Measurements from ENCODE around the gene UHRF2. TPM values are rescaled to one million over a fixed set of nuclear protein-coding genes. Genes with fewer than 3 reads are reported as not detected.
"Not testable (repeated sequence)": the region's sequence is repeated elsewhere in the genome, so short reads cannot be mapped to it uniquely, and the experiment has no call there.

Gene UHRF2
- total RNA-seq, 6 experiments from 2014 or later: 23.3 to 34.9 (median 26.2) TPM

- Mint-ChIP-seq H3K27ac (no peak overlapping the region), H3K36me3 (ENCODE audit: low read depth) (peaks cover 11% of the 10 kb centered on the region), H3K27me3 (ENCODE audit: insufficient read depth) (no peaks in the 10 kb centered on the region), H3K9me3 (no peaks in the 10 kb centered on the region), H3K4me3 (no peak overlapping the region), H3K4me1 (ENCODE audit: low read depth) (peaks cover 36% of the 10 kb centered on the region)
- no peak for DNase-seq
- TF ChIP-seq CTCF (IDR thresholded peaks at IDR 0.05): no peak
Observed at GRCh38 chr9:6450641-6451375, 37.8 kb downstream of the UHRF2 start.

GRCh38 chr9:6455292-6455691 lies 42.3 kb downstream of the UHRF2 start:
- H3K27ac Mint-ChIP-seq; H3K27me3 Mint-ChIP-seq (ENCODE audit: insufficient read depth); DNase-seq; H3K9me3 Mint-ChIP-seq; H3K4me3 Mint-ChIP-seq: not testable (repeated sequence)
- Mint-ChIP-seq H3K4me1 (ENCODE audit: low read depth) (peaks cover 33% of the 10 kb centered on the region), H3K36me3 (ENCODE audit: low read depth) (peaks cover 28% of the 10 kb centered on the region)

GRCh38 chr9:6458704-6459103 lies 45.7 kb downstream of the UHRF2 start:
- not testable (repeated sequence) for H3K27ac Mint-ChIP-seq; DNase-seq; H3K4me3 Mint-ChIP-seq; H3K9me3 Mint-ChIP-seq; H3K27me3 Mint-ChIP-seq (ENCODE audit: insufficient read depth); H3K4me1 Mint-ChIP-seq (ENCODE audit: low read depth)
- peaks cover 22% of the 10 kb centered on the region for H3K36me3 Mint-ChIP-seq (ENCODE audit: low read depth)

- peaks cover 22% of the 10 kb centered on the region for H3K36me3 Mint-ChIP-seq (ENCODE audit: low read depth)
- no peak overlapping the region for H3K27ac Mint-ChIP-seq
- no peak overlapping the region for H3K4me3 Mint-ChIP-seq
- peaks cover 10% of the 10 kb centered on the region; the same call in 1 of the 2 replicates for H3K4me1 Mint-ChIP-seq (ENCODE audit: low read depth)
- TF ChIP-seq CTCF (IDR thresholded peaks at IDR 0.05): no peak
- no peaks in the 10 kb centered on the region for H3K9me3 Mint-ChIP-seq
- no peak for DNase-seq
- H3K27me3 Mint-ChIP-seq (ENCODE audit: insufficient read depth): no peaks in the 10 kb centered on the region; the same call in 1 of the 2 replicates
Observed at GRCh38 chr9:6459718-6460117, 46.7 kb downstream of the UHRF2 start.

GRCh38 chr9:6460189-6460768 lies 47.3 kb downstream of the UHRF2 start:
- Mint-ChIP-seq H3K4me1 (ENCODE audit: low read depth) (peaks cover 10% of the 10 kb centered on the region; the same call in 1 of the 2 replicates), H3K27ac (no peak overlapping the region), H3K27me3 (ENCODE audit: insufficient read depth) (no peaks in the 10 kb centered on the region; the same call in 1 of the 2 replicates), H3K4me3 (no peak overlapping the region), H3K9me3 (no peaks in the 10 kb centered on the region), H3K36me3 (ENCODE audit: low read depth) (peaks cover 22% of the 10 kb centered on the region)
- no peak for DNase-seq
- TF ChIP-seq CTCF (IDR thresholded peaks at IDR 0.05): no peak

GRCh38 chr9:6461619-6462018 lies 48.6 kb downstream of the UHRF2 start:
- no peaks in the 10 kb centered on the region; the same call in 1 of the 2 replicates for H3K27me3 Mint-ChIP-seq (ENCODE audit: insufficient read depth)
- H3K9me3 Mint-ChIP-seq: no peaks in the 10 kb centered on the region
- peaks cover 11% of the 10 kb centered on the region for H3K4me1 Mint-ChIP-seq (ENCODE audit: low read depth)
- peaks cover 25% of the 10 kb centered on the region for H3K36me3 Mint-ChIP-seq (ENCODE audit: low read depth)
- no peak for DNase-seq
- no peak overlapping the region for H3K4me3 Mint-ChIP-seq
- no peak for TF ChIP-seq CTCF (IDR thresholded peaks at IDR 0.05)
- H3K27ac Mint-ChIP-seq: no peak overlapping the region
